Neutrophil (primary cell): Measurements from ENCODE around the gene ACAA1.
A peak's percentile ranks its signal among the peaks of the same experiment; 100 is the strongest.

Experiments used
- H3K27ac ChIP-seq: fragments of 200-600 bp; sonication (generic); 2 replicates; pipeline ENCODE4 v1.5.1; 2016; ENCODE audit warnings: mild to moderate bottlenecking, moderate library complexity
- H3K27me3 ChIP-seq: fragments of 200-600 bp; sonication (generic); 2 replicates; pipeline ENCODE4 v1.6.0; 2016; ENCODE audit warnings: mild to moderate bottlenecking
- H3K36me3 ChIP-seq: fragments of 200-600 bp; sonication (generic); 2 replicates; pipeline ENCODE4 v1.5.1; 2017
- H3K4me1 ChIP-seq, 2 experiments: fragments of 200-600 bp in 1 of 2; sonication (generic) in 1 of 2; 1 replicate in 1 of 2; 2 replicates in 1 of 2; pipeline versions ENCODE4 v1.5.1 to v1.6.1; 2013 to 2016; ENCODE audit warnings: low read depth in 1 of 2, low read length in 1 of 2, mild to moderate bottlenecking in 1 of 2, moderate library complexity in 1 of 2; ENCODE audit not compliant: control insufficient read depth in 1 of 2, insufficient read depth in 1 of 2
- H3K4me3 ChIP-seq, 2 experiments: fragments of 200-600 bp in 1 of 2; sonication (generic) in 1 of 2; 1 replicate in 1 of 2; 2 replicates in 1 of 2; pipeline ENCODE4 v1.5.1; 2013 to 2016; ENCODE audit warnings: low read depth in 1 of 2, low read length in 1 of 2, mild to moderate bottlenecking in 1 of 2, moderate library complexity in 1 of 2
- H3K9me3 ChIP-seq: fragments of 200-600 bp; sonication (generic); 2 replicates; pipeline ENCODE4 v1.5.1; 2016
- TF ChIP-seq, protein P1 (sequence below): fragments of 200-600 bp; sonication (generic); IDR thresholded peaks from 2 replicates; pipeline ENCODE4 v1.5.1; 2016; ENCODE audit warnings: antibody characterized with exemption

ACAA1 gene

DNA sequence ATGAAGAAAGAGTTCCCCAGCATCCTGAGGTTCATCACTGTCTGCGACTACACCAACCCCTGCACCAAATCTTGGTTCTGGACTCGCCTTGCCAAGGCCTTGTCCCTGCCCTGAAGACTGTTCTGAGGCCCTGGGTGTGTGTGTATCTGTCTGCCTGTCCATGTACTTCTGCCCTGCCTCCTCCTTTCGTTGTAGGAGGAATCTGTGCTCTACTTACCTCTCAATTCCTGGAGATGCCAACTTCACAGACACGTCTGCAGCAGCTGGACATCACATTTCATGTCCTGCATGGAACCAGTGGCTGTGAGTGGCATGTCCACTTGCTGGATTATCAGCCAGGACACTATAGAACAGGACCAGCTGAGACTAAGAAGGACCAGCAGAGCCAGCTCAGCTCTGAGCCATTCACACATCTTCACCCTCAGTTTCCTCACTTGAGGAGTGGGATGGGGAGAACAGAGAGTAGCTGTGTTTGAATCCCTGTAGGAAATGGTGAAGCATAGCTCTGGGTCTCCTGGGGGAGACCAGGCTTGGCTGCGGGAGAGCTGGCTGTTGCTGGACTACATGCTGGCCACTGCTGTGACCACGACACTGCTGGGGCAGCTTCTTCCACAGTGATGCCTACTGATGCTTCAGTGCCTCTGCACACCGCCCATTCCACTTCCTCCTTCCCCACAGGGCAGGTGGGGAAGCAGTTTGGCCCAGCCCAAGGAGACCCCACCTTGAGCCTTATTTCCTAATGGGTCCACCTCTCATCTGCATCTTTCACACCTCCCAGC is 4.4 kb upstream of the ACAA1 start:
- H3K27me3 ChIP-seq = no peaks in the 10 kb centered on the region
- peak overlapping the region; percentile 88 to 97 for H3K4me3 ChIP-seq
- TF ChIP-seq, protein P1, sequence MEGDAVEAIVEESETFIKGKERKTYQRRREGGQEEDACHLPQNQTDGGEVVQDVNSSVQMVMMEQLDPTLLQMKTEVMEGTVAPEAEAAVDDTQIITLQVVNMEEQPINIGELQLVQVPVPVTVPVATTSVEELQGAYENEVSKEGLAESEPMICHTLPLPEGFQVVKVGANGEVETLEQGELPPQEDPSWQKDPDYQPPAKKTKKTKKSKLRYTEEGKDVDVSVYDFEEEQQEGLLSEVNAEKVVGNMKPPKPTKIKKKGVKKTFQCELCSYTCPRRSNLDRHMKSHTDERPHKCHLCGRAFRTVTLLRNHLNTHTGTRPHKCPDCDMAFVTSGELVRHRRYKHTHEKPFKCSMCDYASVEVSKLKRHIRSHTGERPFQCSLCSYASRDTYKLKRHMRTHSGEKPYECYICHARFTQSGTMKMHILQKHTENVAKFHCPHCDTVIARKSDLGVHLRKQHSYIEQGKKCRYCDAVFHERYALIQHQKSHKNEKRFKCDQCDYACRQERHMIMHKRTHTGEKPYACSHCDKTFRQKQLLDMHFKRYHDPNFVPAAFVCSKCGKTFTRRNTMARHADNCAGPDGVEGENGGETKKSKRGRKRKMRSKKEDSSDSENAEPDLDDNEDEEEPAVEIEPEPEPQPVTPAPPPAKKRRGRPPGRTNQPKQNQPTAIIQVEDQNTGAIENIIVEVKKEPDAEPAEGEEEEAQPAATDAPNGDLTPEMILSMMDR = no peak
- H3K4me1 ChIP-seq = peaks cover 40 to 68% of the 10 kb centered on the region in 2 experiments
- H3K27ac ChIP-seq = peak overlapping the region; percentile 94
- H3K36me3 ChIP-seq = peaks cover 30% of the 10 kb centered on the region
- no peaks in the 10 kb centered on the region for H3K9me3 ChIP-seq

DNA sequence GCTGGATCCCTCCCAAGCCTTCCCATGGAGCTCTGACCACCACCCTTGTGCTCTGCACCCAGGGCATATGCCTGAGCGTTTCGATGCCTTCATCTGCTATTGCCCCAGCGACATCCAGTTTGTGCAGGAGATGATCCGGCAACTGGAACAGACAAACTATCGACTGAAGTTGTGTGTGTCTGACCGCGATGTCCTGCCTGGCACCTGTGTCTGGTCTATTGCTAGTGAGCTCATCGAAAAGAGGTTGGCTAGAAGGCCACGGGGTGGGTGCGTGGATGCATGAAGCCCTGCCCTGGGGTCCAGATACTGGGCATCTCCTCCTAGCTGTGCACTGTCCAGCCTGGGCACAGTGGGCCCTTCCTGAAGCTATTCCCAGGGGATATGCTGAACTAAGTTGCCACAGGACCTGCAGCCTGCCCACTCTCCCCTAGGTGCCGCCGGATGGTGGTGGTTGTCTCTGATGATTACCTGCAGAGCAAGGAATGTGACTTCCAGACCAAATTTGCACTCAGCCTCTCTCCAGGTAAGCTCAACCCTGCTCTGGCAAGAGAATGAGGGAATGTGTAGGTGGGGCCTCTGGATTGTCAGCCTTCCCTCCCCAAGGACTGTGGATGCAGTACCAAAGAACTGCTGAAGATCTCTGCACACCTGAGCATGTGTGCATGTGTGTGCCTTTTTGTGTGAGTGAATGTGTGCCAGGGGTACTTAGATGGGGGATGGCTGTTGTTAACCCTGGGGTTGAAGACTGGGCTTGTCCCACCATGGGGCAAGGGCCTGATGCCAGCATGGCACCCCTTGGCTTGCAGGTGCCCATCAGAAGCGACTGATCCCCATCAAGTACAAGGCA is 3.6 kb upstream of the ACAA1 start:
- Histone ChIP-seq H3K27ac (peak overlapping the region; percentile 94), H3K9me3 (no peaks in the 10 kb centered on the region), H3K36me3 (peaks cover 30% of the 10 kb centered on the region), H3K4me1 (peaks cover 45 to 72% of the 10 kb centered on the region in 2 experiments), H3K27me3 (no peaks in the 10 kb centered on the region), H3K4me3 (peak overlapping the region; percentile 88 to 97)
- TF ChIP-seq, protein P1 = no peak

DNA sequence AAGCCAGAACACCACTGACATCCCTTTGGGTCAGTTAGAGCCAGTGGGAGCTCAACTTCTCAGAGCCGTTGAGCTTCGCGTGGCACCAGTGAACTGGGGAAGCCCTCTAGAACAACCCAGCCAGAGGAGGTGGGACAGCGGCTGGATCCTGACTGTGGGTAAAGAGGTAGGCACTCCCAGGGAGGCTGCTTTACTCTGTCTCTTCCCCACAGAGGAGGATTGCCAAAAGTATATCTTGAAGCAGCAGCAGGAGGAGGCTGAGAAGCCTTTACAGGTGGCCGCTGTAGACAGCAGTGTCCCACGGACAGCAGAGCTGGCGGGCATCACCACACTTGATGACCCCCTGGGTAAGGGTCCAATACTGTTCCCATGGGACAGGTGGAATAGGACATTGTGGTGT is 2.7 kb upstream of the ACAA1 start:
- Histone ChIP-seq H3K36me3 (peaks cover 38% of the 10 kb centered on the region), H3K4me1 (peaks cover 54 to 81% of the 10 kb centered on the region in 2 experiments), H3K27me3 (no peaks in the 10 kb centered on the region), H3K27ac (peak overlapping the region; percentile 94), H3K9me3 (no peaks in the 10 kb centered on the region), H3K4me3 (peak overlapping the region; percentile 88 to 97)
- TF ChIP-seq, protein P1 = no peak

DNA sequence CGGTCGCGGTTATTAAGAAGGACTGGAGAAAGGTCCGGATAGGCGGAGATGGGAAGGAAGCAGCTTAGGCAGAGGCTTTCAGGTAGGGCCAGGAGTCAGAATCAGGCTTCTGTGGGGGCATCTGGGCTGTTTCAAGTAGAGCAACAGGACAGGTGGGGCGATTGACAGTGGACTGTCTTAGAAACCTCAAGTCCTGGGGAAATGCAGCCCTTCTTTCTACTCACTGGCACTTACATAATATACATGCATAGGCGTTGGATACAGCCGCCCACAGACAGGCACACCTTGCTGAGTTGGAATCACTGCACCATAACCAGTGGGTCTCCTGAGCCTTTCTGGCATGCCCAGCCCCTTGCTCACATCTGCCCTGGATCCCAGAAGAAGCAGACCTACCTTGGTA is 2.3 kb upstream of the ACAA1 start:
- H3K4me1 ChIP-seq = peaks cover 57 to 81% of the 10 kb centered on the region in 2 experiments
- peaks cover 43% of the 10 kb centered on the region for H3K36me3 ChIP-seq

More for the DNA sequence above, 2.3 kb upstream of the ACAA1 start:
- peak overlapping the region; percentile 88 to 97 for H3K4me3 ChIP-seq
- H3K27me3 ChIP-seq = no peaks in the 10 kb centered on the region
- TF ChIP-seq, protein P1 = no peak
- no peaks in the 10 kb centered on the region for H3K9me3 ChIP-seq
- H3K27ac ChIP-seq = peak overlapping the region; percentile 94
